ENCODE results near the gene GAREM2.

- no peak for TF ChIP-seq EZH2 (IDR thresholded peaks at IDR 0.05; ENCODE audit: insufficient read depth, low read length)
- TF ChIP-seq CTCF (IDR thresholded peaks at IDR 0.05; ENCODE audit: insufficient read depth, low read depth, low read length), result no peak
Measured at GRCh38 chr2:26164231-26164630, 8.7 kb upstream of the GAREM2 start.
